Neutrophil (primary cell): ENCODE results near the gene NTM.

ENCODE experiments used
- H3K27ac ChIP-seq: fragments of 200-600 bp; sonication (generic); 2 replicates; pipeline ENCODE4 v1.5.1; 2016; ENCODE audit warnings: mild to moderate bottlenecking, moderate library complexity
- H3K27me3 ChIP-seq: fragments of 200-600 bp; sonication (generic); 2 replicates; pipeline ENCODE4 v1.6.0; 2016; ENCODE audit warnings: mild to moderate bottlenecking
- H3K36me3 ChIP-seq: fragments of 200-600 bp; sonication (generic); 2 replicates; pipeline ENCODE4 v1.5.1; 2017
- H3K4me1 ChIP-seq, 2 experiments: fragments of 200-600 bp in 1 of 2; sonication (generic) in 1 of 2; 1 replicate in 1 of 2; 2 replicates in 1 of 2; pipeline versions ENCODE4 v1.5.1 to v1.6.1; 2013 to 2016; ENCODE audit warnings: low read depth in 1 of 2, low read length in 1 of 2, mild to moderate bottlenecking in 1 of 2, moderate library complexity in 1 of 2; ENCODE audit not compliant: control insufficient read depth in 1 of 2, insufficient read depth in 1 of 2
- H3K4me3 ChIP-seq, 2 experiments: fragments of 200-600 bp in 1 of 2; sonication (generic) in 1 of 2; 1 replicate in 1 of 2; 2 replicates in 1 of 2; pipeline ENCODE4 v1.5.1; 2013 to 2016; ENCODE audit warnings: low read depth in 1 of 2, low read length in 1 of 2, mild to moderate bottlenecking in 1 of 2, moderate library complexity in 1 of 2
- H3K9me3 ChIP-seq: fragments of 200-600 bp; sonication (generic); 2 replicates; pipeline ENCODE4 v1.5.1; 2016
- TF ChIP-seq, protein P1 (sequence below): fragments of 200-600 bp; sonication (generic); IDR thresholded peaks from 2 replicates; pipeline ENCODE4 v1.5.1; 2016; ENCODE audit warnings: antibody characterized with exemption

NTM gene

DNA sequence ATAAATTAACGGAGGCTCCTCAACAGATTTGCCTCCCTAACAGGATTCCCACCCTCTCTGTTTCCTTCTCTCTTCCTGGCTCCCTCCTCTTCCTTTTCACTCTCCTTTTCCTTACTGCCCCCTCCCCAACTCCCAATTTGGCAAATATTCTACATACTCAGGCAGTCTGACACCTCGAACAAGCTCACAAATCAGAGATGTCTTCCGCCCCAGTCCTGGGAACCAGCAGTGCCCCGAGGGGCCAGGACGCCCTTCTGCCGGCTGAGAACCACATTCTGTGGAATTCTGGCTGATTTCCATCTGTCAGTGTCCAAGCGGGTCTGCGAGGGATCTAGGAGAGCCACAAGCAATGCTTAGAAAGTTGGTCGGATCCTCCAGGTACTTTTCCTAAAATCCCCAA is 94.0 kb downstream of the NTM start:
- TF ChIP-seq, protein P1, sequence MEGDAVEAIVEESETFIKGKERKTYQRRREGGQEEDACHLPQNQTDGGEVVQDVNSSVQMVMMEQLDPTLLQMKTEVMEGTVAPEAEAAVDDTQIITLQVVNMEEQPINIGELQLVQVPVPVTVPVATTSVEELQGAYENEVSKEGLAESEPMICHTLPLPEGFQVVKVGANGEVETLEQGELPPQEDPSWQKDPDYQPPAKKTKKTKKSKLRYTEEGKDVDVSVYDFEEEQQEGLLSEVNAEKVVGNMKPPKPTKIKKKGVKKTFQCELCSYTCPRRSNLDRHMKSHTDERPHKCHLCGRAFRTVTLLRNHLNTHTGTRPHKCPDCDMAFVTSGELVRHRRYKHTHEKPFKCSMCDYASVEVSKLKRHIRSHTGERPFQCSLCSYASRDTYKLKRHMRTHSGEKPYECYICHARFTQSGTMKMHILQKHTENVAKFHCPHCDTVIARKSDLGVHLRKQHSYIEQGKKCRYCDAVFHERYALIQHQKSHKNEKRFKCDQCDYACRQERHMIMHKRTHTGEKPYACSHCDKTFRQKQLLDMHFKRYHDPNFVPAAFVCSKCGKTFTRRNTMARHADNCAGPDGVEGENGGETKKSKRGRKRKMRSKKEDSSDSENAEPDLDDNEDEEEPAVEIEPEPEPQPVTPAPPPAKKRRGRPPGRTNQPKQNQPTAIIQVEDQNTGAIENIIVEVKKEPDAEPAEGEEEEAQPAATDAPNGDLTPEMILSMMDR = no peak
- Histone ChIP-seq H3K4me3 (no peak overlapping the region), H3K36me3 (no peaks in the 10 kb centered on the region), H3K27me3 (peaks cover 41% of the 10 kb centered on the region), H3K4me1 (no peaks in the 10 kb centered on the region), H3K9me3 (no peaks in the 10 kb centered on the region), H3K27ac (no peak overlapping the region)

DNA sequence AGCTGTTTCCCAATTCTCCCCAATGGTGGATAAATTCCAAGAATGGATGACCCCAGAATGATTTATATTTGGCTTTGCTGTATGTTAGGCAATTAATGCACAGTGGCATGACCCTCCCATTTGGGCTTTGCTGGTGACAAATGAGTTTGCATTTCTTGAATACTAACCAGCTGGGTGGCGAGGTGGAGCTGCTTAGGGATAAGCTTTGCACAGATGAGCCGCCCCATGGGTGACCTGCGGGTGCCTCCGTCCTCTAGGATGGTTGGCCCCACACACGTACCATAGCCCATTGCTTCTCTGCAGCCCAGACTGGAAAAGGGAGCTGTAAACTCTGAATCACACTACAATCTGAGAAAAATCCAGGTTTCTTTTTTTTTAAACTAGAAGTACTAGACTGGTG is 94.6 kb downstream of the NTM start:
- TF ChIP-seq, protein P1 = no peak
- peaks cover 41% of the 10 kb centered on the region for H3K27me3 ChIP-seq
- no peaks in the 10 kb centered on the region for H3K36me3 ChIP-seq
- H3K9me3 ChIP-seq = no peaks in the 10 kb centered on the region
- H3K27ac ChIP-seq = no peak overlapping the region
- H3K4me1 ChIP-seq = no peaks in the 10 kb centered on the region
- H3K4me3 ChIP-seq = no peak overlapping the region

DNA sequence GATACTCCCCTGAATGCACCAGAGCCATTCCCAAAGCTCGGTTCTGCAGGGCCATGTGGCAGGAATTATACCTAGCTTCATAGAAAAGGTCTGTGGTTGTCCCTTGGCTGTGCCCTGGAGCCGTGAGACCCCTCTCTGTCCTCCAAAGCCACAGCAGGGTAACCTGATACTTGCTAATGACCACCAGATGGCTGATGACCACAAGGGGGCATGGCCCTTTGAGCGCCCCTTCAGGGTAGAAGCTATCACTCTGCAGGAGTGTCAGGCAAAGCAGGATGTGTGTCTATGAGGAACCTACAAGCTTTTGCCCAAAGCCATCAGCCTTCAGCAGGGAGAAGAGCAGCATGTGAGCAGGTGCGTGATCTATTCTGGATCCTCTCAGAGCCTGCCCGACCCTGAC is 95.3 kb downstream of the NTM start:
- Histone ChIP-seq H3K36me3 (no peaks in the 10 kb centered on the region), H3K4me3 (no peak overlapping the region), H3K4me1 (no peaks in the 10 kb centered on the region), H3K9me3 (no peaks in the 10 kb centered on the region), H3K27ac (no peak overlapping the region), H3K27me3 (peaks cover 47% of the 10 kb centered on the region)
- TF ChIP-seq, protein P1 = no peak

DNA sequence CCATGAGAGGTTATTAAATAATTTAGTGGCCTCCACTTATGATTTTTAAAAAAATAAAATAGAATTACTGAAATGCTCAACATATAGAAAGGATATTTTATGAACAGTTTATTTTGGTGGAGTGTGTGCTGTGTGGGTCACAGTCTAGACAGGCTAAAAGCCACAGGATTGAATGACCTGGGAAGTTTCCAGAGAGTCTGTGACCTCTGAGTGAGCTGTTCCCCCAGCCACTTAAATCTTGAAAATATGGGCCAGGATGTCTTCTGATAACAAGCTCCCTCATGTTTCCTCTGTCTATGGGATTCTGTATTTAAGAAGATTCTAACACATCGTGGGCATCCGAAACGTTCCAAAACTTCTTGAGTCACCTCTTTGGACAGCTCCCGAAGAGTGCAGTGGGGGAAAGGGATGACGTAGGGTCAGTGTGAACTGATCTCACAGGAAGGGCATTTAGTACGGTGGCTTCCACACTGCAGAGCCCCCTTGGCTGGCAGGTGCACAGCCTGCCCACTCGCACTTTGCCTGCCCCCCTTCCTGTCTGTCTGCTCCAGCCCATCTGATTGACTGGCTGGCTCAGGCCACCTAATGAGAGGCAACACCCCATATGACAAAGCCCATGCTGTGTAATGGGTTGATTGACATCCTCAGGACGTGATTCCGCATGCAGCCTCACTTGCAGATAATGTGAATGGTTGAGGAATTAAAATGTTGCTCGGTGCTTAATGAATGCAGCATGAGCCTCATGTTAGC is 97.4 kb downstream of the NTM start:
- Histone ChIP-seq H3K27ac (no peak overlapping the region), H3K4me3 (no peak overlapping the region), H3K27me3 (peaks cover 54% of the 10 kb centered on the region), H3K36me3 (no peaks in the 10 kb centered on the region), H3K9me3 (no peaks in the 10 kb centered on the region), H3K4me1 (no peaks in the 10 kb centered on the region)
- TF ChIP-seq, protein P1 = no peak

DNA sequence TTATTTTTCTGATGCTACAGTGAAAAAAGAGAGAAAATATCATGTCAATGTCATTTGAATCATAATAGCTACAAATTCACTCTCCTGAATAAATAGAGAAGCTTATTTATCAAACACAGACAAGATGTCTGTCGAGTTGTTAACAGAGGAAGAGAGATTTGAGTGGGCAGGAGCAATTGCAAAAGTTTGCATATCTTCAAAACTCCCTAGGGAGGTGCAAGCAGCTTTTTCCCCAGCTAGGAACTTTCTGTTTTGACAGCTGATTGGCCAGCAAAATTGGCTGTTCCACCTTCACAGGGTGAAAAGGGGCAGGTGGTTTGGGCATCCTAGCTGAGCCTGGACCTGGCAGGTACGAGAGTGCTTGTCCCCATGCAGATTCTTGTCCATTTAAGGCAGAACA is 98.2 kb downstream of the NTM start:
- no peaks in the 10 kb centered on the region for H3K9me3 ChIP-seq
- no peak overlapping the region for H3K27ac ChIP-seq
- H3K27me3 ChIP-seq = peaks cover 47% of the 10 kb centered on the region
- TF ChIP-seq, protein P1 = no peak
- H3K4me3 ChIP-seq = no peak overlapping the region
- H3K36me3 ChIP-seq = no peaks in the 10 kb centered on the region
- no peaks in the 10 kb centered on the region for H3K4me1 ChIP-seq
